GM12873 (cell line): Measurements from ENCODE around the gene ASPG.

Experiments
- CTCF ChIP-seq: IDR thresholded peaks from 2 replicates; pipeline ENCODE4 v1.5.1; 2012; ENCODE audit warnings: low read depth, mild to moderate bottlenecking, moderate library complexity, low read length, control low read depth; ENCODE audit not compliant: insufficient read depth; ENCODE audit errors: missing control alignments

Gene ASPG

GRCh38 chr14:104085032-104085888, at the start of gene ASPG:
Gene ASPG, plus strand, starts transcription at chr14:104085700. Its CDS starts 71 bp downstream, at chr14:104085771.
- TF ChIP-seq CTCF, result no peak

DNA sequence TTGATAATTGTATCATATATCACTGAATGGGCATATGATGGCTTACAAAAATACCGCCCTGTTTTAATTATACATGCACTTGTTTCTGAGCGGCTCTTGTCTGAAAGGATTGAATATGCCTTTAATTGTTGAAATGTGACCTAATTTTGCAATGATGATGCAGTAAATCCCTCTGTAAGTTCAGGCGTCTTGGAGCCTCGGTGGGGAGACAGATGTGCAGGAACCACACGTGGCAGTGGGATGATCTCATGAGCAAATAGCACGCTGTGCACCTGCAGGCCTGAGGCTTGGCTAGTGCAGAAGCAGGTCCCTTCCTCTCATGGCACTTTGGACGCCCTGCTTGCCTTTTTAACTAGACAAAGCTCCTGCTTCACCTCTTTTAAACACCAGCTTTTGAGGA, 49.3 kb upstream of the ASPG start:
- no peak for TF ChIP-seq CTCF

DNA sequence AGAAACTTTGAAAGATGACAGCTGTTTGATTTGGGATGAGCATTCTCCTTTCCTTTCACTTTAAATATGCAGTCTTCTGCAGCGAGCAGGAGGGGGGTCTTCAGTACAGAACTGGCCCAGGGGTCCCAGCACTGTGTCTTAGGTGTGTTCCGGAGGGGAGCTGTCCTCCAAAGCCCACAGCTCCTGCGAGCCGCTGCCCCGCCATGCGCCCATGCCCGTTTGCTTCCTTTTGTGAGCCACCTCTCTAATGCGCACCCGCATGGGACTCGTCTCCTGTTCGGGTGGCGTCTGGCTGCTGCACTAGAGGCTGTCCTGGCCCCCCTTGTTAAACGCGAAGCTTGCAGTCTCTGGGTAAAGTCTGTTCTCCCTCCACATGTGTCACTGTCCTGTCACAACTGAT, 48.4 kb upstream of the ASPG start:
- TF ChIP-seq CTCF, result no peak

DNA sequence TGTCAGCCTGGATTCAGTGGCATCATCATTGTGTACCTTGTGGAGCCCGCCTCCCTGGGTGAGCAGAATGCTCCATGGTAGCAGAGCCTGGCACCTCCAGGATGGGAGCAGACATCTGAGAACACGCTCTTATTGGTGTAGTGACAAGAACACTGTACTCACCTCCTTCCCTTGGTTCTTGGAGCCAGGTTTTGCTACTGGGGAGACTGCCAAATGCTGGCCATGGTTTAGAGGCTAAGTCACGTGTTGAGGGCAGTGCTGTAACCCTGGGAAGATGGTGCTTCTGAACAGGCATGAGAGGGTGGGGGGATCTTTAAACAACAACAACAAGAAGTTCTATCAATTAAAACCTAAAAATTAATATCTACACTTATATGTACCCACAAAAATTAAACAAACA, 47.6 kb upstream of the ASPG start:
- TF ChIP-seq CTCF, result no peak

DNA sequence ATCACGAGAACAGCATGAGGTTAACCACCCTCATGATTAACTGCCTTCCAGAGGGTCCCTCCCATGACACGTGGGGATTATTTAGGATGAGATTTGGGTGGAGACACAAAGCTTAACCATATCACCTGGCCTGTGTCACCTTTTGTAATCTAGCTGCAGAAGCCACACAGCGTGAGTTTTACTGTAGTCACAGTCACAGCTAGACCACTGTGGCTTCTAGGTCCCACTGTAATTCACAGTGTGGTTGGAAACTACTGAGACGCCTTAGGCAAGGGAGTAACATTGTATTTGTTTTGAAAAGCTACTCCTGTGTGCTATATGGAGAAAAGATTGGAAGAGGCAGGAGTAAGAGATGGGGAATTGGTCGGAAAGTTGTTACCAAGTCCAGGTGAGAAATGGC, 46.3 kb upstream of the ASPG start:
- TF ChIP-seq CTCF, result no peak

DNA sequence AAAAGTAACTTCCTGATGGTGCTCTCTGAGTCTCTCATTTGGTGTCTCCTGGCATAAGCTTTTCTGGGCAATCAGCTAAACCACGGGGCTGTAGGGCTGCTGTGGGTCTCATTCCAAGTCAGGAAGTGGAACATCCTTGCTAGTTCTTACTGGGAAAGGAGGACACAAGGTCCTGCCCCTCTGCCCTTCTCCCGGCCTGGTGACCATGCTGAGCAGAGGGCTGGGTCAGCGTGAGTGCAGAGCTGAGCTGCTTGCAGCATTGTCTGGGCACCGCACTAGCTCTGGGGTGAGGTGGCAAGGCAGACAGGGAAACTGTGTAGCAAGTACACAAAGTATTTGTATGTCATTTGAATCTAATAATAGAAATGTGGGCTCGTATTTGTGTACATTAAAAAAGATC, 45.0 kb upstream of the ASPG start:
- no peak for TF ChIP-seq CTCF

GRCh38 chr14:104041430-104042104, 43.9 kb upstream of the ASPG start:
- no peak for TF ChIP-seq CTCF
